Upper lobe of left lung (tissue), 6 donors: ENCODE results near the gene VPS13A. TPM values are rescaled to one million over a fixed set of nuclear protein-coding genes. Genes with fewer than 3 reads are reported as not detected.
"Not testable (repeated sequence)": the region's sequence is repeated elsewhere in the genome, so short reads cannot be mapped to it uniquely, and the experiment has no call there.

Experiments used
- ATAC-seq, 2 donors: fragments of 200-7000 bp; cut with Tn5 transposase; one replicate each; pipeline ENCODE4 v1.9.1; 2022; ENCODE audit warnings: mild to moderate bottlenecking in 2 of 2, moderate library complexity in 2 of 2; ENCODE audit not compliant: low FRiP score in 2 of 2
- DNase-seq, 2 donors: peaks; one replicate each; pipeline ENCODE4 v3.0.0-alpha.2; 2019 to 2020
- H3K27ac ChIP-seq, 4 donors: fragments of 200-600 bp; sonication (generic); one replicate each; pipeline ENCODE4 v1.5.1; 2016 to 2019
- H3K27me3 ChIP-seq, 4 donors: fragments of 200-600 bp; sonication (generic); one replicate each; pipeline ENCODE4 v1.5.1; 2017 to 2019
- H3K36me3 ChIP-seq, 4 donors: fragments of 200-600 bp; sonication (generic); one replicate each; pipeline ENCODE4 v1.5.1; 2016 to 2019
- H3K4me1 ChIP-seq, 4 donors: fragments of 200-600 bp; sonication (generic); one replicate each; pipeline ENCODE4 v1.5.1; 2018 to 2019
- H3K4me3 ChIP-seq, 4 donors: fragments of 200-600 bp; sonication (generic); one replicate each; pipeline ENCODE4 v1.5.1; 2017 to 2019; ENCODE audit warnings: mild to moderate bottlenecking in 2 of 4, moderate library complexity in 1 of 4
- H3K9me3 ChIP-seq, 4 donors: fragments of 200-600 bp; sonication (generic); one replicate each; pipeline ENCODE4 v1.5.1; 2018 to 2019
- CTCF ChIP-seq, 6 experiments: fragments of 450-650 bp in 4 of 6; fragments of 200-600 bp in 2 of 6; sonication (generic) in 2 of 6; IDR thresholded peaks; one replicate each; pipeline ENCODE4 v1.5.1; 2016 to 2019; ENCODE audit warnings: antibody characterized with exemption in 6 of 6
- EP300 ChIP-seq, 4 donors: sonication (generic); formaldehyde crosslinking; IDR thresholded peaks; one replicate each; pipeline ENCODE4 v1.5.1; 2017; ENCODE audit warnings: antibody characterized with exemption in 4 of 4, control low read depth in 2 of 4
- POLR2A ChIP-seq, 4 donors: fragments of 450-650 bp; IDR thresholded peaks; one replicate each; pipeline ENCODE4 v1.5.1; 2016 to 2017; ENCODE audit warnings: antibody characterized with exemption in 4 of 4, mild to moderate bottlenecking in 2 of 4
- POLR2AphosphoS5 ChIP-seq, 2 donors: sonication (generic); formaldehyde crosslinking; IDR thresholded peaks; one replicate each; pipeline ENCODE4 v1.5.1; 2017; ENCODE audit warnings: antibody characterized with exemption in 2 of 2
- WGBS, 2 donors: methylation state at CpG; one replicate each; pipeline ENCODE4 v1.1.5; 2017 to 2018; 5-methylcytosine and 5-hydroxymethylcytosine counted together
- total RNA-seq, 6 donors: library from RNA; depleted of rRNA in 4 of 6; stranded (reverse); fragments of >200 nt in 4 of 6; gene quantifications; one replicate each; pipeline versions ENCODE4 v1.1.0 to v1.2.1, GENCODE V29; 2016 to 2021
- donor health status: DM: no; HTN: no; CAD: no; lungs with moderate emphysema.
- donor health status: DM: no; HTN: yes; CAD: no; lungs with severe emphysema.

Gene VPS13A
- total RNA-seq, 6 donors from 2014 or later, result 21.6 to 90.0 (median 31.4) TPM

- Histone ChIP-seq H3K9me3 (no peaks in the 10 kb centered on the region), H3K27me3 (no peaks in the 10 kb centered on the region), H3K4me1 (peaks cover 0 to 8% (median 2%) of the 10 kb centered on the region in 4 donors), H3K4me3 (no peak overlapping the region), H3K27ac (no peak overlapping the region), H3K36me3 (no peaks in the 10 kb centered on the region)
- WGBS, 2 donors, result 63 to 68% methylated on average over 21 of the region's 21 CpGs
- TF ChIP-seq POLR2AphosphoS5 (IDR thresholded peaks at IDR 0.05) (no peak), POLR2A (IDR thresholded peaks at IDR 0.05) (no peak), CTCF (IDR thresholded peaks at IDR 0.05) (peak; percentile 73 to 89 (median 83)), EP300 (IDR thresholded peaks at IDR 0.05) (no peak)
- peak; percentile 81 to 82 for ATAC-seq
- peak in 1 of 2 donors; percentile 78 for DNase-seq
Observed at GRCh38 chr9:77433675-77434445, 256.5 kb downstream of the VPS13A start.

- H3K27me3 ChIP-seq, result no peaks in the 10 kb centered on the region
- ATAC-seq, result no peak
- WGBS, 2 donors, result 97 to 100% methylated on average over 4 of the region's 4 CpGs
- TF ChIP-seq CTCF (IDR thresholded peaks at IDR 0.05) (no peak), EP300 (IDR thresholded peaks at IDR 0.05) (no peak), POLR2AphosphoS5 (IDR thresholded peaks at IDR 0.05) (no peak)
- H3K27ac ChIP-seq, result no peak overlapping the region
- H3K4me1 ChIP-seq, result peaks cover 0 to 13% (median 3%) of the 10 kb centered on the region in 4 donors
- no peaks in the 10 kb centered on the region for H3K9me3 ChIP-seq
- no peaks in the 10 kb centered on the region for H3K36me3 ChIP-seq
- DNase-seq, result no peak
- H3K4me3 ChIP-seq, result no peak overlapping the region
Observed at GRCh38 chr9:77435277-77435676, 257.9 kb downstream of the VPS13A start.

GRCh38 chr9:77435688-77436087, 258.4 kb downstream of the VPS13A start:
- Histone ChIP-seq H3K4me1 (peaks cover 0 to 17% (median 3%) of the 10 kb centered on the region in 4 donors), H3K36me3 (no peaks in the 10 kb centered on the region), H3K27ac (no peak overlapping the region), H3K27me3 (no peaks in the 10 kb centered on the region), H3K4me3 (no peak overlapping the region), H3K9me3 (no peaks in the 10 kb centered on the region)
- ATAC-seq, result peak in 1 of 2 donors; percentile 52
- no peak for DNase-seq
- 84% methylated on average over 3 of the region's 3 CpGs for WGBS, 2 donors
- TF ChIP-seq CTCF (IDR thresholded peaks at IDR 0.05) (no peak), EP300 (IDR thresholded peaks at IDR 0.05) (no peak), POLR2AphosphoS5 (IDR thresholded peaks at IDR 0.05) (no peak), POLR2A (IDR thresholded peaks at IDR 0.05) (no peak)

GRCh38 chr9:77438653-77439052, 261.3 kb downstream of the VPS13A start:
- no peak for TF ChIP-seq CTCF (IDR thresholded peaks at IDR 0.05)
- peak in 1 of 2 donors; percentile 27 for TF ChIP-seq POLR2AphosphoS5 (IDR thresholded peaks at IDR 0.05)
- TF ChIP-seq EP300 (IDR thresholded peaks at IDR 0.05), result no peak
- Histone ChIP-seq H3K4me1 (peaks cover 0 to 15% (median 3%) of the 10 kb centered on the region in 4 donors), H3K27me3 (no peaks in the 10 kb centered on the region), H3K4me3 (no peak overlapping the region), H3K27ac (peak overlapping the region in 1 of 4 donors; percentile 28), H3K9me3 (no peaks in the 10 kb centered on the region), H3K36me3 (no peaks in the 10 kb centered on the region)
- DNase-seq (no peak), ATAC-seq (no peak)
- WGBS, 2 donors, result 41 to 50% methylated on average over 3 of the region's 3 CpGs

GRCh38 chr9:77440057-77440456, 262.7 kb downstream of the VPS13A start:
- TF ChIP-seq POLR2A (IDR thresholded peaks at IDR 0.05) (no peak), CTCF (IDR thresholded peaks at IDR 0.05) (no peak), POLR2AphosphoS5 (IDR thresholded peaks at IDR 0.05) (no peak), EP300 (IDR thresholded peaks at IDR 0.05) (no peak)
- WGBS, 2 donors, result 45 to 48% methylated on average over 10 of the region's 10 CpGs
- H3K4me1 ChIP-seq, result peaks cover 0 to 10% (median 1%) of the 10 kb centered on the region in 4 donors
- no peaks in the 10 kb centered on the region for H3K36me3 ChIP-seq
- H3K4me3 ChIP-seq, result no peak overlapping the region
- ATAC-seq, result peak in 1 of 2 donors; percentile 47
- H3K27ac ChIP-seq, result peak overlapping the region in 1 of 4 donors; percentile 8
- peak in 1 of 2 donors; percentile 55 for DNase-seq
- H3K9me3 ChIP-seq, result no peaks in the 10 kb centered on the region
- no peaks in the 10 kb centered on the region for H3K27me3 ChIP-seq

GRCh38 chr9:77441124-77441523, 263.8 kb downstream of the VPS13A start:
- not testable (repeated sequence) for ATAC-seq

More at GRCh38 chr9:77441124-77441523, 263.8 kb downstream of the VPS13A start:
- not testable (repeated sequence) for H3K36me3 ChIP-seq, DNase-seq, H3K27me3 ChIP-seq, H3K27ac ChIP-seq, H3K4me3 ChIP-seq, H3K9me3 ChIP-seq, H3K4me1 ChIP-seq
- 75 to 77% methylated on average over 7 of the region's 7 CpGs for WGBS, 2 donors
